ENCODE results near the gene RAP2C.

GRCh38 chrX:132153166-132153565 lies 66.1 kb downstream of the RAP2C start:
- TF ChIP-seq POLR2A (IDR thresholded peaks at IDR 0.05): no peak
- TF ChIP-seq, protein P1, sequence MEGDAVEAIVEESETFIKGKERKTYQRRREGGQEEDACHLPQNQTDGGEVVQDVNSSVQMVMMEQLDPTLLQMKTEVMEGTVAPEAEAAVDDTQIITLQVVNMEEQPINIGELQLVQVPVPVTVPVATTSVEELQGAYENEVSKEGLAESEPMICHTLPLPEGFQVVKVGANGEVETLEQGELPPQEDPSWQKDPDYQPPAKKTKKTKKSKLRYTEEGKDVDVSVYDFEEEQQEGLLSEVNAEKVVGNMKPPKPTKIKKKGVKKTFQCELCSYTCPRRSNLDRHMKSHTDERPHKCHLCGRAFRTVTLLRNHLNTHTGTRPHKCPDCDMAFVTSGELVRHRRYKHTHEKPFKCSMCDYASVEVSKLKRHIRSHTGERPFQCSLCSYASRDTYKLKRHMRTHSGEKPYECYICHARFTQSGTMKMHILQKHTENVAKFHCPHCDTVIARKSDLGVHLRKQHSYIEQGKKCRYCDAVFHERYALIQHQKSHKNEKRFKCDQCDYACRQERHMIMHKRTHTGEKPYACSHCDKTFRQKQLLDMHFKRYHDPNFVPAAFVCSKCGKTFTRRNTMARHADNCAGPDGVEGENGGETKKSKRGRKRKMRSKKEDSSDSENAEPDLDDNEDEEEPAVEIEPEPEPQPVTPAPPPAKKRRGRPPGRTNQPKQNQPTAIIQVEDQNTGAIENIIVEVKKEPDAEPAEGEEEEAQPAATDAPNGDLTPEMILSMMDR (IDR thresholded peaks at IDR 0.05): no peak

All from testis (tissue), 2 donors.